Adrenal gland (tissue), 12 donors: ENCODE data around the gene CAV2. TPM values are rescaled to one million over a fixed set of nuclear protein-coding genes. Genes with fewer than 3 reads are reported as not detected.

Experiments used
- DNase-seq, 7 donors: peaks; one replicate each; pipeline ENCODE4 v3.0.0-alpha.2; 2019 to 2020
- H3K27ac ChIP-seq, 5 donors: fragments of 200-600 bp; sonication (generic) in 4 of 5; 1 replicate in 3 of 5; 2 replicates in 2 of 5; pipeline versions ENCODE4 v1.5.1 to v1.8.0; 2016 to 2020; ENCODE audit warnings: mild to moderate bottlenecking in 1 of 5
- H3K27me3 ChIP-seq: fragments of 200-600 bp; 2 replicates; pipeline ENCODE4 v1.8.0; 2021
- H3K36me3 ChIP-seq, 2 donors: fragments of 200-600 bp; replicated peaks in 1 of 2; 1 replicate in 1 of 2; 2 replicates in 1 of 2; pipeline versions ENCODE4 v1.5.1 to v1.8.0; 2018 to 2022
- H3K4me1 ChIP-seq, 2 donors: fragments of 200-600 bp; replicated peaks in 1 of 2; 1 replicate in 1 of 2; 2 replicates in 1 of 2; pipeline versions ENCODE4 v1.5.1 to v1.8.0; 2018 to 2021
- H3K4me3 ChIP-seq, 4 donors: fragments of 200-600 bp; sonication (generic) in 3 of 4; one replicate each; pipeline ENCODE4 v1.5.1; 2016 to 2018
- H3K9me3 ChIP-seq, 3 donors: fragments of 200-600 bp; sonication (generic) in 1 of 3; replicated peaks in 1 of 3; 1 replicate in 2 of 3; 2 replicates in 1 of 3; pipeline versions ENCODE4 v1.5.1 to v1.8.0; 2016 to 2021
- POLR2A ChIP-seq, 2 donors: fragments of 450-650 bp; IDR thresholded peaks; one replicate each; pipeline ENCODE4 v1.6.1; 2017; ENCODE audit warnings: antibody characterized with exemption in 2 of 2, mild to moderate bottlenecking in 2 of 2, moderate library complexity in 1 of 2
- WGBS, 4 donors: extraction: QIAGEN DNeasy Blood & Tissue Kit in 2 of 4; methylation state at CpG; one replicate each; pipeline versions ENCODE4 v1.1.5 to v1.1.7; 2013 to 2017; 5-methylcytosine and 5-hydroxymethylcytosine counted together
- intact Hi-C, 2 donors: fragments of 100-400 bp; cut with DNase I; formaldehyde crosslinking; loops; one replicate each; pipeline versions ENCODE4 v1.14.1 to v1.15.0; 2022 to 2023
- polyA plus RNA-seq, 3 donors: library from polyadenylated mRNA; stranded (reverse); fragments of 200-250 nt in 2 of 3; fragments of 350-450 nt in 1 of 3; fragmentation: Illumina TruSeq in 1 of 3; extraction: RNeasy Lipid Tissue Mini Kit (QIAGEN cat#74804) in 1 of 3; gene quantifications; one replicate each; pipeline ENCODE4 v1.2.3, GENCODE V29; 2013 to 2014
- total RNA-seq, 9 donors: library from RNA; depleted of rRNA in 4 of 9; stranded (reverse); fragments of >200 nt in 4 of 9; fragments of 120-200 nt in 1 of 9; fragmentation: NEBNext Ultra II Directional in 1 of 9; extraction: Animal tissue kit (Norgen Biotek cat#: 25700) in 1 of 9; gene quantifications; one replicate each; pipeline versions ENCODE4 v1.1.0 to v1.2.4, GENCODE V29; 2013 to 2023
- TF ChIP-seq, protein P1 (sequence below), 6 experiments: fragments of 450-650 bp in 4 of 6; fragments of 200-600 bp in 2 of 6; sonication (generic) in 1 of 6; IDR thresholded peaks; 1 replicate in 5 of 6; 2 replicates in 1 of 6; pipeline versions ENCODE4 v1.5.1 to v1.8.0; 2016 to 2021; ENCODE audit warnings: antibody characterized with exemption in 6 of 6, mild to moderate bottlenecking in 2 of 6, moderate library complexity in 1 of 6
- donor health status: healthy with polysubstance abuse.
- donor health status: Bipolar disorder and iron deficiency.
- donor health status: DM: yes; HTN: yes; CAD: no.
- donor health status: DM: no; HTN: no; CAD: no.
- donor health status: DM: no; HTN: no; CAD: no.
- donor health status: DM: yes; HTN: yes; CAD: no.

The CAV2 gene
- total and polyA plus RNA-seq, 12 donors: 9.8 to 40.2 (median 16.1) TPM

DNA sequence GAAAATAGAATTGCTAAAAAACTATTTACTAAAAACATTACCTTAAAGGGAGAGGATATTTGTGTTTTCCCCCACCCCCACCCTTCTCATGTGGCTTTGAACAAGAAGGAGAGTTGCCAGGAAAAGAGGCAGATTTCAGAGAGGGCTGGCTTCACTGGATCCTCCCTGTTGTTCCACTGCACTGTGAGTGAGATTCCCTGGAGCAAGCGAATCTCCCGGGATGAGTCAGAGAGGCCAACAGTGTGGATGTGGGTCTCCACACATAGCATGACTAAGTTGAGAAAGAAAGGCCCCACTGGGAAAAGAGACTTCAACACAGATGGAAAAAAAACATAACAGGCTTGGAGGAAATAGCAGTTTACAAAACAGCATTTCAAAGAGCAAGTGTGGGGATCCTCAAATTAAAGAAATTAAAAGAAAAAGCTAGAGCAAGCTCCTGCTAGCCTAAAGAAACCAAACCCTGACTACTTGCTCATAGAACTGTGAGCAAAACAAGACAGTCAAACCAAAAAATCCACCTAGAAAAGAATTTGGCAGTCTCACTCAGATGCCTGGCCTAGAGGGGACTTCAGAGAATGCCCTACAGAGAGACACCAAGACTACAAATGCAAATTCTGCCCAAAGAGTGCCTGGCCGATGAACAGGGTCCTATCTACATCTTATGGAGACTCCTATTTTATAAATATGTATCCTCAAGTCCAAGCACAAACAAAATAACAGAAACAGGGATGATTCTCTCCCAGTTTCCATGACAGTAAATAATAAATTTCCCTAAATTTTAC, 28.7 kb downstream of the CAV2 start:
- Histone ChIP-seq H3K27ac (no peak overlapping the region), H3K4me3 (no peak overlapping the region), H3K36me3 (no peaks in the 10 kb centered on the region), H3K9me3 (no peaks in the 10 kb centered on the region), H3K27me3 (peaks cover 27% of the 10 kb centered on the region), H3K4me1 (peaks cover 8 to 14% of the 10 kb centered on the region in 2 donors)
- WGBS, 4 donors: 51 to 62% (median 53%) methylated on average over 3 of the region's 3 CpGs
- no peak for TF ChIP-seq POLR2A (IDR thresholded peaks at IDR 0.05)
- TF ChIP-seq, protein P1, sequence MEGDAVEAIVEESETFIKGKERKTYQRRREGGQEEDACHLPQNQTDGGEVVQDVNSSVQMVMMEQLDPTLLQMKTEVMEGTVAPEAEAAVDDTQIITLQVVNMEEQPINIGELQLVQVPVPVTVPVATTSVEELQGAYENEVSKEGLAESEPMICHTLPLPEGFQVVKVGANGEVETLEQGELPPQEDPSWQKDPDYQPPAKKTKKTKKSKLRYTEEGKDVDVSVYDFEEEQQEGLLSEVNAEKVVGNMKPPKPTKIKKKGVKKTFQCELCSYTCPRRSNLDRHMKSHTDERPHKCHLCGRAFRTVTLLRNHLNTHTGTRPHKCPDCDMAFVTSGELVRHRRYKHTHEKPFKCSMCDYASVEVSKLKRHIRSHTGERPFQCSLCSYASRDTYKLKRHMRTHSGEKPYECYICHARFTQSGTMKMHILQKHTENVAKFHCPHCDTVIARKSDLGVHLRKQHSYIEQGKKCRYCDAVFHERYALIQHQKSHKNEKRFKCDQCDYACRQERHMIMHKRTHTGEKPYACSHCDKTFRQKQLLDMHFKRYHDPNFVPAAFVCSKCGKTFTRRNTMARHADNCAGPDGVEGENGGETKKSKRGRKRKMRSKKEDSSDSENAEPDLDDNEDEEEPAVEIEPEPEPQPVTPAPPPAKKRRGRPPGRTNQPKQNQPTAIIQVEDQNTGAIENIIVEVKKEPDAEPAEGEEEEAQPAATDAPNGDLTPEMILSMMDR (IDR thresholded peaks at IDR 0.05): no peak
- DNase-seq: peak in 4 of 7 donors; percentile 18 to 20 (median 18)
- intact Hi-C loops: loop anchor here (5.0 to 10.0 kb wide), 2 partner anchors 263 to 266 kb away; no protein-coding TSS in a partner anchor

DNA sequence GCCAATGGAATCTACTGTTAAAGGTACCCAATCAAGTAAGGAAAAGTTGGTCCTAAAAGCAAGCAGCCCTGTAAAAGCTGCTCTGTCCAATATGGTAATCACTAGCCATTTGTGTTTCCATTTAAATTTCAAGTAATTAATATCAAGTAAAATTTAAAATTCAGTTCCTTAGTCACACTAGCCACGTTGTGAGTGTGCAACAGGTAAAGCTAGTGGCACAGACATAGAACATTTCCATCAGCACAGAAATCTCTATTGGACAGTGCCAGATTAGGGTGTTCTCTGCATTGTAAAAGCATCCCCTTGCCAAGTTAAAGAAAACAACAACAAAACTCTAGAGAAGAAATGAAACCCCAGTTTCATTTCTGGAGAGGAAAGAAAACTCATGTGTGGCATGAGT, 29.7 kb downstream of the CAV2 start:
- intact Hi-C loops: loop anchor here (5.0 to 10.0 kb wide), 2 partner anchors 264 to 267 kb away; no protein-coding TSS in a partner anchor
- Histone ChIP-seq H3K4me1 (peaks cover 8 to 14% of the 10 kb centered on the region in 2 donors), H3K36me3 (no peaks in the 10 kb centered on the region), H3K9me3 (no peaks in the 10 kb centered on the region), H3K27me3 (peaks cover 27% of the 10 kb centered on the region), H3K4me3 (no peak overlapping the region), H3K27ac (no peak overlapping the region)
- TF ChIP-seq POLR2A (IDR thresholded peaks at IDR 0.05): no peak
- TF ChIP-seq, protein P1 (IDR thresholded peaks at IDR 0.05): no peak
- 52 to 68% (median 58%) methylated on average over 1 of the region's 1 CpG for WGBS, 4 donors
- DNase-seq: no peak

DNA sequence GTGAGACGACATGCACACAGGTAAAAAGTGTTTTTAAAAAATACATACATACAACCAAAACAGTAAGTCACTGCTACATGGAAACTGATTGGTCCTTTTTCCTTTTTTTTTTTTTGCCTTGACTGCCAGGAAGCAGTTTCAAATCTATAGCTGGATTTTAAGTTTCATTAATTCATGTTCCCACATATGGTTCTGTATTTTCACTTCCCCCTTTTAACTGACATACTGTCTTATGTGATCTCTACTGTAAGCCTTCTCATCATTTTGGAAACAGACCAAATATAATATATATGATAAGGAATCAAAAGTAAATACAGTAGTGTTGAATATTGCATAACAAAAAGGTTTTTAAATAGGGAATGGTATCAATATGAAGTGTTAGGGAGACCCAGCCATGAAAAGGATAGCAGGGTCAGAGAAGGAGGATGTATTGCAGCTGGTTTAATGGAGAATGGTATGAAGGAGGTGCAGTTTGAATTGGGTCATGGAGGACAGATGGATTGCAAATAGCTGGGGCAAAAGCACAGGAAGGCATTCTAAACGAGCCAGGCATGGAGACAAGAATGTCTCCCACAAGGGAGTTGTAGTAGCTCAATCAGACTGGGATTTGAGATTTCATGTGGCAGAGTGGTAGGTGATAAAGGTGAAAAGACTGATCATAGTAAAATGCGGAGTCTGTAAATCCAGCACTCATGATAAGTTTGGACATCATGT, 30.7 kb downstream of the CAV2 start:
- no peak for DNase-seq
- no peak overlapping the region for H3K27ac ChIP-seq
- no peaks in the 10 kb centered on the region for H3K9me3 ChIP-seq
- peaks cover 6% of the 10 kb centered on the region in 2 donors for H3K4me1 ChIP-seq
- H3K4me3 ChIP-seq: no peak overlapping the region
- TF ChIP-seq POLR2A (IDR thresholded peaks at IDR 0.05): no peak
- TF ChIP-seq, protein P1 (IDR thresholded peaks at IDR 0.05): no peak
- 70 to 81% (median 76%) methylated on average over 3 of the region's 3 CpGs for WGBS, 4 donors
- intact Hi-C loops: no loop called here
- H3K27me3 ChIP-seq: peaks cover 19% of the 10 kb centered on the region
- H3K36me3 ChIP-seq: no peaks in the 10 kb centered on the region

DNA sequence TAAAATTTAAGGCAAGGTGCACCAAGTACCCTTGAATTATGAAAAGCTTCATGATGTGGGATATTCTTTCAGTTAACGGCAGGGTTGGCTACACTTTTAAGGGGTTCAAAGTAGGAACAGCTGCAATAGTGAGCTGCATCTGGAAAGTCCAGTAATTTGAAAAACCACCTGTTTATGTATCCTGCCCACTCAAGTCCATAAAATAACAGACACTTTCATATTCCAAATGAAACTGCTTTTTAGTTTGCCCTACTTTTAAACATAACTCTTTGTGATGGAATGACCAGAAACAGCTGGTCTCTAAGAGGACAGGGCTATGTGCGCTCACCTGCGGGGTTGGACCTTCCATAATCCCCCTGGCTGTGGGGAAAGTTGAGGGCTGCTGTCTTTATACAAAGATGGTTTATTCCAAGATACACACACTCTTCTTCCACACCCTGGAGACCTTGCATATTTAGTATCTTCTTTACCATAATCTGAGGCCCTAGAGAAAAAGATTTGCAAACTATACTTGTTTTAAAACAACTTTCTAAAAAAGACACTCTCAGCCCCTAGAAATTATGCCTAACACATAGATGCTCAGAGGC, 32.7 kb downstream of the CAV2 start:
- no peaks in the 10 kb centered on the region for H3K9me3 ChIP-seq
- no peaks in the 10 kb centered on the region for H3K4me1 ChIP-seq
- H3K27ac ChIP-seq: no peak overlapping the region
- DNase-seq: no peak
- WGBS, 4 donors: 88 to 92% (median 90%) methylated on average over 3 of the region's 3 CpGs
- H3K27me3 ChIP-seq: peaks cover 2% of the 10 kb centered on the region
- intact Hi-C loops: no loop called here
- no peak overlapping the region for H3K4me3 ChIP-seq
- no peaks in the 10 kb centered on the region for H3K36me3 ChIP-seq
- TF ChIP-seq POLR2A (IDR thresholded peaks at IDR 0.05): no peak
- TF ChIP-seq, protein P1 (IDR thresholded peaks at IDR 0.05): no peak
